Measurements from ENCODE around the gene ST3GAL5.
"Not testable (repeated sequence)": the region's sequence is repeated elsewhere in the genome, so short reads cannot be mapped to it uniquely, and the experiment has no call there.

Gene ST3GAL5

DNA sequence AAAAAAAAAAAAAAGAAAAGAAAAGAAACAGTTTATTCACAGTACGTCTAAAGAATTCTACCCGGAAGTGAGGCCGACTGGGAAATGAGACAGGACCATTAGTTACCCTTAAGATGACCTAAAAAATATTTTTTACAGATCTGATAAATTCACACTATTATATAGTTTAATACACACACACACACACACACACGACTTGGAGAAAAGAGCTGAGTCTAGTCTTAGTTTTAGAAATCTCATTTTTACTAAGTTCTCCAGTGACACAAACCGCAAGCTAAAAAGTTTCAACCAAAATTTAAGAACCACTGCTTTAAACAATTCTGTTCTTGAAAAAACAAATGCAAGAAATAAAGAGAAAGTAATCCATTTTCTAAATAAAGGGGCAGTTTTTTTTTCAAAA, 27.1 kb downstream of the ST3GAL5 start:
- DNase-seq: no peak

DNA sequence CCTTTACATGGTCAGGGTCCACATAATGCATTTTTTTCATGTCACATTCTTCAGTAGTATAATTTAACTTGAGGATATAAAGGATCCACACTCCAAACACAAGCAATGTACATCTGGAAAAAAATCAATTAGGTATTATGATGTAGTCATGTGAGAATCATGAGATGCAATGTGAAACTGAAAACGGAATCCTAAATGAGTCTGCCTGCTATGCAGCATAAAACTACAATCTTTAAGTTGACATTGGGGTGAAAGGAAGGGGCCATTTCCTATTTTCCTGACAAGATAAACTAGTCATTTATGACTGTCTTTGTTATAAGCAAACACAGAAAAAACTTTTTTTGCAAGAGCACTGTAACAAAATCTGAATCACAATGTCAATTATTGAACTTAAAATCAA, 27.6 kb downstream of the ST3GAL5 start:
- DNase-seq: no peak

DNA sequence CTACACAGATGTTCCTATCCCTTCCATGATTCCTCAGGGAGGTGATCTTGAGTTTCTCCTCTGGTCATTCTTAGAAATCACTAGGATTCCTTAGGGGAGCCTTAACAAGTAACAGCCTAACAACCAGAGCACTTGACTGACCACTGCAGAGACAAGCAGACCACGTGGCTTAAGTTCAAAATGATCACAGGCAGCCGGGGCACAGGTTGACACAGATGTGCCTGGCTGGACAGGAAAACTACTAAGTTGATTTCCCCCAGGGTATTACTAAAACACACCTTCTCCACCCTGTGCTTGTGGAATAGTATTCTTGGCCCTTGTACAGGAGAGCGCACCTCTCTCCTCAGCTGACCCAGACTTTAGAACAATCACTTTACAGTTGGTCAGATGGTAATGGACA, 29.9 kb downstream of the ST3GAL5 start:
- DNase-seq: no peak

DNA sequence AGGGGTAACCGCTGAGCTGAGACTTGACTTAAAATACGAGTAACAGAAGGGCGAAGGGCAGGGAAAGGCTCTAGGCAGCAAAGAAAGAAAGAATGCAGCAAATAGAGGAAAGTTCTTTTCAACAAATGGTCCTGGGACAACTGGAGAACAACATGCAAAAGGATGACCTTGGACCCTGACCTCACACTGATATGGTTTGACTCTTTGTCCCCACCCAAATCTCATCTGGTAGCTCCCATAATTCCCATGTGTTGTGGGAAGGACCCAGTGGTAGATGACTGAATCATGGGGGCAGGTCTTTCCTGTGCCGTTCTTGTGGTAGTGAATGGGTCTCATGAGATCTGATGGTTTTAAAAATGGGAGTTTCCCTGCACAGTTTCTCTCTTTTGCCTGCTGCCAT, 33.9 kb downstream of the ST3GAL5 start:
- DNase-seq: no peak

- DNase-seq: no peak
Observed at GRCh38 chr2:85854166-85854509, 34.7 kb downstream of the ST3GAL5 start.

- DNase-seq: no peak
Observed at GRCh38 chr2:85853499-85854165, 35.2 kb downstream of the ST3GAL5 start.

DNA sequence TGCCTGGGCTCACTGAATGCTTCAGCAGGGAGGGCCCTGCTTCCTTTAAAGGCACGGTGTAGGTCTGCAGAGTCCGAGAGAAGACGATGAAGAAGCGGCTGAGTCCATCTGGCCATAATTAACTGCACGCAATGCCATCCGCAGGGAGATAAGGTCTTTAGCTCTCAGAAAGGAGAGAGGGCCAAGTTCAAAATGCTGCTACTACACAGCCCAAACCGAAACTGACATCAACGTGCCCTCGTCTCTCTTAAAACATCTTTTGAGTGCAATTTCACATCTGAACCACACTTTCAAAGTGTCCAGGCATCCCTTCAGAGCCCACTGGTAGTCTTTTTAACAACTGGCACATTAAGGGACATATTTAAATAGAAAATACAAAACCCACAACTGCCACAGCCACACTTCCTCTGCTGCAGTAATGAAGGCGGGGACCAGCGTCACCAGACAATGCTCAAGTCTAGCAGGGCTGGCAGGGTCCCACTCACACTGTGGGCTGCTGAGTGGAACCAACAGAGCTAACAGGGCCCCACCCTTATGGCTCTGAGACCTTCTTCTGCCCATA, 35.8 kb downstream of the ST3GAL5 start:
- no peak for DNase-seq

DNA sequence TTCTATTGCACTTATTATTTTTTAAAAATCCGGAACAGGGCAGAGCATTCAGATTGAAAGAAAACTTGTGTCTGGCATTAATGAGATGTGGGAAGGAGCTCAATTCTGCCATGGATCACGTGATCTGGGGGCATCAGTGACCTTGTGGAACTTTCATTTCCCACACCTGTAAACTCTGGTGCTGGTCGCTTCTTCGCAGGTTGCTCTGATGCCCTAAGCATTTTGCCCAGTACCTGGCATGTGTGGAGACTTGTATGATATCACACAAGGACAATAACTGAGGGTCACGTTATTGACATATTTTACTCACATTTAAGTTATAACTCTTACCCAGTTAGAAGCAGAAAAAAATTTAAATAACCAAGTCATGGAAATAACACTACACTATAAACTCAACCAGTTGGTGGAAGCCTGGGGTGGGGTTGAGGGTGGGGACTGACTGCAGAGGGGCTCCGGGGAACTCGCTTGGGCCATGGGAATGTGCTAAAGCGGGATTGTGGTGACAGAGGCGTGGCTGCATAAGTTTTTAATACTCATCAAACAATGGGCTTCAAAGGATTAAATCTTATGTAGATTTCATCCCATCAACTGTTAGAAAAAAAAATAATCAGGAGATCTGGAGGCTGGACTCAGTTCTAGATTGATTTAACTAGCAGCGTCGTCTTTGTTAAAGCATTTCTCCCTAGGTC, 36.5 kb downstream of the ST3GAL5 start:
- DNase-seq: no peak

DNA sequence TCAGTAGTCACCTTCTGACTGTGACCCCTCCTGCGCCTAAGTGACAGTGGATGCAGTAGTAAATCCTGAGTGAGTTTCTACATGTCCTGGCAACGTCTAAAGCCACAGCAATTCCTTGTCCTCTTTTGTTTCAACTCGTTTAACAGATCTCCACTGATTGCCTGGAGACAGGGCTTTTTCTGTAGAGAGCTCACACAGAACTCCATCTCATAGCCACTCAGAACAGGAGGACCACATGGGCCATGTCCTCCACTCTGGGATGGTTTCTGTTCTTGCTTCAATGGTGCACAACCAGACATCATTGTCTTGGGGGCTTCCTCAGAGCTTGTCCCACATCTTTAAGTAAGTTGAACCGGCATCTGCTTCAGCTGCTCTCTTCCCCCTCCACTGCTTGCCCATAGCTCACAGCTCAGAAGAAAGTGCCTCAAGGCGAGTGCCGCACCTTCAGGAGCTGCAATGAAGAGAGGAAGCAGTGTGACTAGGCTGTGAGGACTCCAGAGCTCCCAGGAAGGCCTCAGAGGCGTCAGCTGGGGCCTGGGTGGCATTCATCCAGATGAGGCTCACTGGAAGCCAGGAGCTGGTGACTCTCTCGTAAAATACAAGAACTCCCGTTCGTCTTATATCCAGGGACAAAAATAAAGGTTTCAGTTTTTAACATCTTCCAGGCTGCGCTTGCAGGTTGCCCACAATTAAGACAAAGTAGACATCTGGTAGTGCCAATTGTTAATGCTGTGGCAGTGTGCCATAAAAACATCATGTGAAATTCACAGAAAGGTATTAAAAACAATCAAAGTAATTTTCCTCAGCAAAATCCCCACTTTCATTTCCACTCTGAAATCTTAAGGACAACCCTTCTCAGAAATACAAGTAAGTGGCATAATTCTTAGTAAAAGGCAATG, 37.3 kb downstream of the ST3GAL5 start:
- no peak for DNase-seq

- no peak for DNase-seq
Observed at GRCh38 chr2:85850451-85850850, 38.3 kb downstream of the ST3GAL5 start.

DNA sequence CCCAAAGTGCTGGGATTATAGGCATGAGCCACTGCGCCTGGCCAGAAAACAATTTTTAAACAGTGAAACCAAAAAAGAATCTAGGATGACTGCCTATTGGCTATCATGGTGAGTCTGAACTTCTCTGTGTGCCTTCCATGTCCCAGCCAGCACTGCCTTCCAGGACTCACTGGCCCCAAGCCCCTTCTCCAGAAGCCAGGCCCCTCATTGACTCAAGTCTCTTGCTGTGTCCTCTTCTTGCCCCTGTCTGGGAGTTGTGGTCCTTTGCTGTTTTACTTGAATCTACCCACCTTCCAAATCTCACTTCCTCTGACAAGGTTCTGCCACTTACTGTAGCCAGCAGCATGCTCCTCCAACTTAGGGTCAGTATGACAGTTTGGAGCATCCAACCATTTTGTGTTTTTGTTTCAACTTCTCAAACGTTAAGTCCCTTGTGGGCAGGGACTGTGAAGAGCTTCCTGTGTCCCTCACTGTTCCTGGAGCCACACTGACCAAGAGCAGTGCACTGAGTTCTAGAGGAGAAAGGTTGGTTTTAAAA, 41.7 kb downstream of the ST3GAL5 start:
- no peak for DNase-seq

DNA sequence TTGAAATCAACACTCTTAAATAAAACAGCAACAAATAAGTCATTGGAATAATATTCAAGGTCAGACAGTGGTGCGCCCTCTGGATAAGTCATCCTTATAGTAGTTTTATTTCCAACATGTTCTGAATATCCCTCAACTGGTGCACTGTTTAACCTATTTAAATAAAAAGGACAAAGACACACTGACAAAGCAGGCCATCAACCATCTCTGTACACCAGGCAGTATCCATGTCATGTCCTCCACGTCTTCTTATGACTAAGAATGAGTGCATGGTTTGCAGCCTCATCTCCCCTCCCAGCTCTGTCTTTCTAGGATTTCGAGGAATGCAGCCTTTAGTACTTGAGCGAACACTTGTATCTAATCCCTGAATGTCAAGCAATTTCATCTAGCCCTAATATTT, 42.4 kb downstream of the ST3GAL5 start:
- no peak for DNase-seq

GRCh38 chr2:85844486-85844885, 44.3 kb downstream of the ST3GAL5 start:
- no peak for DNase-seq

- DNase-seq: no peak
Observed at GRCh38 chr2:85843543-85843942, 45.2 kb downstream of the ST3GAL5 start.

DNA sequence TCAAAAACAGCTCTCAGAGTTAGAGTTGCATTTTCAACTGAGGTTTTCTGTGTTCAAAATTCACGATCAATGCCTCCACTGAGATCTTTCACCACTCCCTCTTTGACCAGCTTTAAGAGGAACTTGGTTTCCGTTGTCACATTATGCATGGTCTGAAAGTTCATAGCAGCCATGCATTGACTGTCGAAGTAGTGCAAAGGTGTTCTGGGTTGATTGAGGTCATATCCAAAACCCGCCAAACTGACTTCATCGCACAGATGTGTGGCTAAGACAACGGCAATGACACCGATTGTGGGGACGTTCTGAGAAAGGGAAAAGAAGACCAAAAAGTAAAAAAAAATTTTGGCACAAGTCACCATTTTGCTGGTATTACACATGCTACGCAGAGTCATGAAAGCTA, 48.7 kb downstream of the ST3GAL5 start:
- DNase-seq: no peak

- no peak for DNase-seq
Observed at GRCh38 chr2:85839461-85839860, 49.3 kb downstream of the ST3GAL5 start.

GRCh38 chr2:85838641-85839040, 50.1 kb downstream of the ST3GAL5 start:
- no peak for DNase-seq

- no peak for DNase-seq
Observed at GRCh38 chr2:85838181-85838580, 50.6 kb downstream of the ST3GAL5 start.

- no peak for DNase-seq
Observed at GRCh38 chr2:85834466-85834865, 54.3 kb downstream of the ST3GAL5 start.

DNA sequence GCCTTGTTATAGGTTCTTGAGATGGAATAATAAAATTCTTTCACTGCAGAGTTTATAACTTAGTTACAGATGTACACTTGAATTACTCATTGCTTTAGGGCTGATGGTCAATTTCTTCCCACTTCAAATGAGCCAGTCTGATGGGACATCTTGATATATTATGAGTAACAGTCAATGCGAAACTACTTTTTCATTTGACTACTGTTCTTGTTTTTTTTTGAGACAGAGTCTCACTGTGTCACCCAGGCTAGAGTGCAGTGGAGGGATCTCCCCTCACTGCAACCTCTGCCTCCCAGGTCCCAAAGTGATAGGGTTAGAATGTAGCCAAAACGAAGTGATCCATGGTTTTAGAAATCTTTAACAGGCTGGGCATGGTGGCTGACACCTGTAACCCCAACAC, 57.1 kb downstream of the ST3GAL5 start:
- no peak for DNase-seq

- no peak for DNase-seq
Observed at GRCh38 chr2:85830645-85831044, 58.1 kb downstream of the ST3GAL5 start.

- DNase-seq: not testable (repeated sequence)
Observed at GRCh38 chr2:85829394-85829793, 59.4 kb downstream of the ST3GAL5 start.

- no peak for DNase-seq
Observed at GRCh38 chr2:85828725-85829124, 60.1 kb downstream of the ST3GAL5 start.

Data from left hindlimb (tissue), 1 donor.